Ovary (tissue), 9 donors: ENCODE measurements around the gene C19orf53. TPM values are rescaled to one million over a fixed set of nuclear protein-coding genes. Genes with fewer than 3 reads are reported as not detected.

Experiments used
- DNase-seq, 5 donors: peaks; one replicate each; pipeline ENCODE4 v3.0.0-alpha.2; 2019 to 2020
- H3K27ac ChIP-seq, 2 donors: fragments of 200-600 bp; one replicate each; pipeline versions ENCODE4 v1.5.1 to v1.8.0; 2019 to 2022
- H3K27me3 ChIP-seq: fragments of 200-600 bp; one replicate; pipeline ENCODE4 v1.8.0; 2022
- H3K36me3 ChIP-seq: fragments of 200-600 bp; sonication (generic); one replicate; pipeline ENCODE4 v1.5.1; 2019
- H3K4me1 ChIP-seq: one replicate; pipeline ENCODE4 v1.8.1; 2013; ENCODE audit warnings: mild to moderate bottlenecking, moderate library complexity; ENCODE audit not compliant: insufficient read depth
- H3K4me3 ChIP-seq: fragments of 200-600 bp; sonication (generic); one replicate; pipeline ENCODE4 v1.5.1; 2017
- H3K9me3 ChIP-seq, 2 donors: fragments of 200-600 bp in 1 of 2; sonication (generic) in 1 of 2; one replicate each; pipeline versions ENCODE4 v1.5.1 to v1.8.1; 2013 to 2019; ENCODE audit warnings: mild to moderate bottlenecking in 1 of 2, moderate library complexity in 1 of 2
- EP300 ChIP-seq: sonication (generic); formaldehyde crosslinking; IDR thresholded peaks from one replicate; pipeline ENCODE4 v1.6.1; 2017; ENCODE audit warnings: antibody characterized with exemption
- POLR2A ChIP-seq: fragments of 450-650 bp; IDR thresholded peaks from one replicate; pipeline ENCODE4 v1.6.1; 2017; ENCODE audit warnings: antibody characterized with exemption, mild to moderate bottlenecking, moderate library complexity
- WGBS, 3 donors: extraction: QIAGEN DNeasy Blood & Tissue Kit in 1 of 3; methylation state at CpG; one replicate each; pipeline versions ENCODE4 v1.1.5 to v1.1.7; 2013 to 2017; 5-methylcytosine and 5-hydroxymethylcytosine counted together
- intact Hi-C, 4 donors: fragments of 100-400 bp; cut with DNase I; formaldehyde crosslinking; loops; one replicate each; pipeline versions ENCODE4 v1.11.0 to v1.15.1; 2022 to 2023
- polyA plus RNA-seq, 2 donors: library from polyadenylated mRNA; stranded (reverse); fragments of 200-250 nt in 1 of 2; fragments of 350-450 nt in 1 of 2; fragmentation: Illumina TruSeq in 1 of 2; extraction: RNeasy Lipid Tissue Mini Kit (QIAGEN cat#74804) in 1 of 2; gene quantifications; one replicate each; pipeline ENCODE4 v1.2.3, GENCODE V29; 2013 to 2014
- total RNA-seq, 7 donors: library from RNA; depleted of rRNA in 2 of 7; stranded (reverse); fragments of >200 nt in 2 of 7; fragmentation: NEBNext Ultra II Directional in 3 of 7; extraction: Animal tissue kit (Norgen Biotek cat#: 25700) in 3 of 7; gene quantifications; one replicate each; pipeline versions ENCODE4 v1.1.0 to v1.2.4, GENCODE V29; 2016 to 2023
- TF ChIP-seq, protein P1 (sequence below), 3 donors: fragments of 450-650 bp in 2 of 3; fragments of 200-600 bp in 1 of 3; IDR thresholded peaks; one replicate each; pipeline versions ENCODE4 v1.5.1 to v1.8.0; 2016 to 2022; ENCODE audit warnings: antibody characterized with exemption in 3 of 3, mild to moderate bottlenecking in 1 of 3
- donor health status: DM: no; HTN: no; CAD: no; lungs with moderate emphysema.
- donor health status: DM: no; HTN: no; CAD: no.
- donor health status: Bipolar disorder and iron deficiency.
- donor health status: DM: yes; HTN: yes; CAD: no.
- donor health status: DM: no; HTN: no; CAD: no.
- donor health status: DM: yes; HTN: yes; CAD: no.

C19orf53 gene
- total and polyA plus RNA-seq, 9 donors = 62.5 to 298 (median 91.3) TPM

GRCh38 chr19:13807421-13808021 is 33.3 kb downstream of the C19orf53 start:
- no peak for DNase-seq
- Histone ChIP-seq H3K4me3 (no peak overlapping the region), H3K27me3 (no peaks in the 10 kb centered on the region), H3K4me1 (no peaks in the 10 kb centered on the region), H3K9me3 (no peaks in the 10 kb centered on the region), H3K36me3 (no peaks in the 10 kb centered on the region), H3K27ac (no peak overlapping the region)
- TF ChIP-seq EP300 = no peak
- TF ChIP-seq, protein P1, sequence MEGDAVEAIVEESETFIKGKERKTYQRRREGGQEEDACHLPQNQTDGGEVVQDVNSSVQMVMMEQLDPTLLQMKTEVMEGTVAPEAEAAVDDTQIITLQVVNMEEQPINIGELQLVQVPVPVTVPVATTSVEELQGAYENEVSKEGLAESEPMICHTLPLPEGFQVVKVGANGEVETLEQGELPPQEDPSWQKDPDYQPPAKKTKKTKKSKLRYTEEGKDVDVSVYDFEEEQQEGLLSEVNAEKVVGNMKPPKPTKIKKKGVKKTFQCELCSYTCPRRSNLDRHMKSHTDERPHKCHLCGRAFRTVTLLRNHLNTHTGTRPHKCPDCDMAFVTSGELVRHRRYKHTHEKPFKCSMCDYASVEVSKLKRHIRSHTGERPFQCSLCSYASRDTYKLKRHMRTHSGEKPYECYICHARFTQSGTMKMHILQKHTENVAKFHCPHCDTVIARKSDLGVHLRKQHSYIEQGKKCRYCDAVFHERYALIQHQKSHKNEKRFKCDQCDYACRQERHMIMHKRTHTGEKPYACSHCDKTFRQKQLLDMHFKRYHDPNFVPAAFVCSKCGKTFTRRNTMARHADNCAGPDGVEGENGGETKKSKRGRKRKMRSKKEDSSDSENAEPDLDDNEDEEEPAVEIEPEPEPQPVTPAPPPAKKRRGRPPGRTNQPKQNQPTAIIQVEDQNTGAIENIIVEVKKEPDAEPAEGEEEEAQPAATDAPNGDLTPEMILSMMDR (IDR thresholded peaks at IDR 0.05) = no peak
- no peak for TF ChIP-seq POLR2A
- intact Hi-C loops = loop anchor here in 1 of 4 donors (10.0 kb wide), 1 partner anchor 57 kb away; no protein-coding TSS in a partner anchor
- WGBS, 3 donors = 92 to 96% (median 96%) methylated on average over 3 of the region's 3 CpGs

GRCh38 chr19:13808856-13809255 is 34.6 kb downstream of the C19orf53 start:
- TF ChIP-seq EP300 = no peak
- TF ChIP-seq, protein P1 (IDR thresholded peaks at IDR 0.05) = no peak
- no peak for TF ChIP-seq POLR2A
- Histone ChIP-seq H3K27me3 (no peaks in the 10 kb centered on the region), H3K4me1 (no peaks in the 10 kb centered on the region), H3K4me3 (no peak overlapping the region), H3K36me3 (no peaks in the 10 kb centered on the region), H3K27ac (no peak overlapping the region), H3K9me3 (no peaks in the 10 kb centered on the region)
- WGBS, 3 donors = 95 to 97% (median 95%) methylated on average over 34 of the region's 34 CpGs
- DNase-seq = no peak
- intact Hi-C loops = loop anchor here in 1 of 4 donors (10.0 kb wide), 1 partner anchor 56 kb away; no protein-coding TSS in a partner anchor

GRCh38 chr19:13812544-13812943 is 38.3 kb downstream of the C19orf53 start:
- intact Hi-C loops = no loop called here
- Histone ChIP-seq H3K27me3 (no peaks in the 10 kb centered on the region), H3K4me1 (no peaks in the 10 kb centered on the region), H3K27ac (no peak overlapping the region), H3K36me3 (no peaks in the 10 kb centered on the region), H3K4me3 (no peak overlapping the region), H3K9me3 (no peaks in the 10 kb centered on the region)
- no peak for TF ChIP-seq POLR2A
- no peak for TF ChIP-seq EP300
- TF ChIP-seq, protein P1 (IDR thresholded peaks at IDR 0.05) = no peak
- WGBS, 3 donors = 89 to 93% (median 92%) methylated on average over 11 of the region's 11 CpGs
- DNase-seq = no peak

- no peak for TF ChIP-seq POLR2A
- TF ChIP-seq, protein P1 (IDR thresholded peaks at IDR 0.05) = no peak
- TF ChIP-seq EP300 = no peak
- Histone ChIP-seq H3K27ac (no peak overlapping the region), H3K27me3 (no peaks in the 10 kb centered on the region), H3K4me1 (no peaks in the 10 kb centered on the region), H3K9me3 (no peaks in the 10 kb centered on the region), H3K4me3 (no peak overlapping the region), H3K36me3 (no peaks in the 10 kb centered on the region)
- WGBS, 3 donors = 95 to 98% (median 95%) methylated on average over 2 of the region's 2 CpGs
- DNase-seq = no peak
- intact Hi-C loops = no loop called here
These were observed 38.9 kb downstream of the C19orf53 start for GRCh38 chr19:13813147-13813546.
